Gastroesophageal sphincter (tissue), 4 donors: ENCODE measurements around the gene ZDHHC11. TPM values are rescaled to one million over a fixed set of nuclear protein-coding genes. Genes with fewer than 3 reads are reported as not detected.
"Not testable (repeated sequence)": the region's sequence is repeated elsewhere in the genome, so short reads cannot be mapped to it uniquely, and the experiment has no call there.

ENCODE experiments used
- ATAC-seq: fragments of 150-250 bp; one replicate; pipeline ENCODE4 v1.9.1; 2016; ENCODE audit warnings: mild to moderate bottlenecking, moderate library complexity
- H3K27ac ChIP-seq, 4 donors: fragments of 200-600 bp; sonication (generic) in 3 of 4; 1 replicate in 3 of 4; 2 replicates in 1 of 4; pipeline ENCODE4 v1.5.1; 2016 to 2019
- H3K27me3 ChIP-seq: fragments of 200-600 bp; sonication (generic); one replicate; pipeline ENCODE4 v1.5.1; 2019
- H3K36me3 ChIP-seq, 2 donors: fragments of 200-600 bp; sonication (generic); one replicate each; pipeline ENCODE4 v1.5.1; 2019; ENCODE audit warnings: control low read depth in 1 of 2
- H3K4me1 ChIP-seq, 3 donors: fragments of 200-600 bp; sonication (generic); 1 replicate in 2 of 3; 2 replicates in 1 of 3; pipeline ENCODE4 v1.5.1; 2016 to 2019; ENCODE audit warnings: control low read depth in 2 of 3
- H3K4me3 ChIP-seq, 2 donors: fragments of 200-600 bp; sonication (generic); one replicate each; pipeline ENCODE4 v1.5.1; 2019; ENCODE audit warnings: mild to moderate bottlenecking in 1 of 2, moderate library complexity in 1 of 2
- H3K9me3 ChIP-seq, 3 donors: fragments of 200-600 bp; sonication (generic); one replicate each; pipeline ENCODE4 v1.5.1; 2017 to 2019; ENCODE audit warnings: control low read depth in 2 of 3
- WGBS, 2 donors: methylation state at CpG; one replicate each; pipeline ENCODE4 v1.1.5; 2018; ENCODE audit warnings: low coverage in 1 of 2; 5-methylcytosine and 5-hydroxymethylcytosine counted together
- total RNA-seq, 4 donors: library from RNA; depleted of rRNA; stranded (reverse); fragments of >200 nt; gene quantifications; one replicate each; pipeline ENCODE4 v1.1.0, GENCODE V29; 2016

ZDHHC11 gene
- total RNA-seq, 4 donors from 2014 or later = 2.3 to 19.1 (median 7.4) TPM

DNA sequence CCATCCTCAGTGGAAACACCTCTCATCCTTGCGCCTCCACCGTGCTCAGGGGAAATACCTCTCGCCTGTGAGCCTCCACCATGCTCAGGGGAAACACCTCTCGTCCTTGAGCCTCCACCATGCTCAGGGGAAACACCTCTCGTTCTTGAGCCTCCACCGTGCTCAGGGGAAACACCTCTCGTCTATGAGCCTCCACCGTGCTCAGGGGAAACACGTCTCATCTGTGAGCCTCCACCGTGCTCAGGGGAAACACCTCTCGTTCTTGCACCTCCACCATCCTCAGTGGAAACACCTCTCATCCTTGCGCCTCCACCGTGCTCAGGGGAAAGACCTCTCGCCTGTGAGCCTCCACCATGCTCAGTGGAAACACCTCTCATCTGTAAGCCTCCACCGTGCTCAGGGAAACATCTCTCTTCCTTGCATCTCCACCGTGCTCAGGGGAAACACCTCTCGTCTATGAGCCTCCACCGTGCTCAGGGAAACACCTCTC lies 4.1 kb downstream of the ZDHHC11 start:
- not testable (repeated sequence) for H3K9me3 ChIP-seq, H3K4me3 ChIP-seq, H3K36me3 ChIP-seq, H3K27ac ChIP-seq, ATAC-seq
- WGBS, 2 donors = 81 to 91% methylated on average over 18 of the region's 18 CpGs
- Histone ChIP-seq H3K27me3 (peaks cover 20% of the 10 kb centered on the region), H3K4me1 (peaks cover 0 to 22% (median 10%) of the 10 kb centered on the region in 3 donors)

DNA sequence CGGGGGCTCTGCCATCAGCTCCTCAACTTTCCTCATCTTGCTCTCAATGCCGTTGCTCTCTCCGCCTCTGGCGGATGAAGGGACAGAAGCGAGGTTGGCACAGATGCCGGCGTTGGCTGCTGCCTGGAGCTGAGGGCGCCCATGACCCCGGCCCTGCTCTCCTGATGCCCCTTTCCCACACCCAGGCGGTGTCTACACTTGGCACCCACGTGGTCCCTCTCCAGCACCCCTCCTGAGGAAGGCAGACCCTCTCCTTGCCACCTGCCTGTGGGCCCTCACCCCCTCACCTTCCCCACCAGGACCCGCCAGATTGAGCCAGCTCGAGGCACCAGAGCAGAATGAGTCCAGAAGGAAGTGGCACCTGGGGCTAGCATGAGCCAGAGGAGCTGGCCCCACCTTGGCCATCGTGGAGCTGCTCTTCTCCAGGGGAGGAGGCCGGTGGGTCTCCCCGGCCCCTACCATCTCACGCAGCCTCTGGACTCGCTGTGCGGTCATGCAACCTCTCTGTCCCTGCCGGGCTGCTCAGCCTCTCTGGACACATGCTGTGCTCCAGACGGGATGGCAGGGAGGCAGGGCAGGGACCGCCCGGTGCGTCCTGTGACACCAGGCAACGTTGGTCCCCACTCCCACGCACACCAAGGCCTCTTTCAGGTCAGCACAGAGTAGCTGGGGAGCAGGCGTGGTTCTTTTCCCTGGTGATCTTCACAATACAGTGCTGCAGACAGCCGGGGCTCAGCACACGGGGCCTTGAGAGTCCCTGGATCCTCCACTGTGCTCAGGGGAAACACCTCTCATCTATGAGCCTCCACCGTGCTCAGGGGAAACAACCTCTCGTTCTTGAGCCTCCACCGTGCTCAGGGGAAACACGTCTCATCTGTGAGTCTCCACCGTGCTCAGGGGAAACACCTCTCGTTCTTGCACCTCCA lies 4.8 kb downstream of the ZDHHC11 start:
- WGBS, 2 donors = 71 to 91% methylated on average over 5 to 7 of the region's 35 CpGs

DNA sequence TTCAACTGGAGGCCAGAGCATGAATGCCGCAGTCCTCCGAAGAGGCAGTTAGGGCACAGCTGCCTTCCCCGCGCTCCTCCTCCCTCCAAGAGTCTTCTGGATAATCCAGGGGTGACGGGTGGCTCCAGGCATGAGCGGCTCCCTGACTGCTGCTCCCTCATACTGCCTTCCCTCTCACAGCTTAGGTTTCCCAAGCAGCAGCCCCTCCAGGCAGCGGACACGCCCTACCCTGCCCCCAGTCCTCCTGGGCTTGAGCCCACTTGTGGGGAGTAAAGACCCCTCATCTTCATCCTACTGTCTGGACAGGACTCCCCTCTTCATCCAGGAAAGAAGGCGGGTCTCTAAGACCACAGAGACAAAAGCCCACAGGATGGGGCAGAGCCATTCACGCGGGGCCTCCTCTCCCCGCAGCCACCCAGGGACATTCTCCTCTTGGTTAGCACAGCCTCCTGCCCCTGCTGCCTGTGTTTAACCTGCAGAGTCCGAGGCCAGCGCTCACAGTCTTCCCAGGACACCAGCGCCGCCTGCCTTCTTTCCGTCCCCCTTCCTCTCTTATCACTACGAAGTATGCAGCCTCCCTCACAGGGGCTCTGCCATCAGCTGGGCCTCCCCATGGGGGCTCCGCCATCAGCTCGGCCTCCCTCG lies 5.6 kb downstream of the ZDHHC11 start:
- H3K27ac ChIP-seq, ATAC-seq, H3K9me3 ChIP-seq, H3K4me3 ChIP-seq, H3K27me3 ChIP-seq: not testable (repeated sequence)
- WGBS, 2 donors = 86 to 93% methylated on average over 3 to 6 of the region's 21 CpGs
- Histone ChIP-seq H3K4me1 (peaks cover 0 to 16% (median 10%) of the 10 kb centered on the region in 3 donors), H3K36me3 (peaks cover 0 to 17% of the 10 kb centered on the region in 2 donors)

More for the DNA sequence above, 4.8 kb downstream of the ZDHHC11 start:
- peaks cover 0 to 11% of the 10 kb centered on the region in 2 donors for H3K36me3 ChIP-seq
- not testable (repeated sequence) for H3K9me3 ChIP-seq, H3K27ac ChIP-seq, ATAC-seq, H3K4me3 ChIP-seq
- peaks cover 0 to 22% (median 10%) of the 10 kb centered on the region in 3 donors for H3K4me1 ChIP-seq
- peaks cover 13% of the 10 kb centered on the region for H3K27me3 ChIP-seq

DNA sequence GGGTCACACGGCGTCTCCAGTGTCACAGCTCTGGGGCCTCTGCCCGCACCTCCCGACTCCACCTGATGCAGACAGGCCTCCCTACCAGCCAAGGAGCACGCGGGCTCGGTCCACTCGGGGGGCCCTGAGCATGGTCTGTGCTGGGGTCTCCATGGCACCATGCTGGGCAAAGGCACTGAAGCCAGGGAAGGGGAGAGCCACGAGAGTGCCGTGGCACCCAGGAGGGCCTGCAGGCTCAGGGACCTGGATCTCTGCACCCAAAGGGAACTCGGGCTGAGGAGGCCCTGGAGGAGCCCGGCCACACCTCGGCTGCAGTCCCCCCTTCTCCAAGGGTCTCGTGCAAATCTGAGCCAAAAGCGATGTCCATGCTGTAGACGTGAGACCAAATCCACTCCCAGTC lies 6.4 kb downstream of the ZDHHC11 start:
- H3K9me3 ChIP-seq, ATAC-seq, H3K27ac ChIP-seq, H3K4me1 ChIP-seq, H3K4me3 ChIP-seq, H3K27me3 ChIP-seq: not testable (repeated sequence)
- WGBS, 2 donors = 87 to 100% methylated on average over 3 to 8 of the region's 16 CpGs
- H3K36me3 ChIP-seq = peaks cover 0 to 20% of the 10 kb centered on the region in 2 donors

DNA sequence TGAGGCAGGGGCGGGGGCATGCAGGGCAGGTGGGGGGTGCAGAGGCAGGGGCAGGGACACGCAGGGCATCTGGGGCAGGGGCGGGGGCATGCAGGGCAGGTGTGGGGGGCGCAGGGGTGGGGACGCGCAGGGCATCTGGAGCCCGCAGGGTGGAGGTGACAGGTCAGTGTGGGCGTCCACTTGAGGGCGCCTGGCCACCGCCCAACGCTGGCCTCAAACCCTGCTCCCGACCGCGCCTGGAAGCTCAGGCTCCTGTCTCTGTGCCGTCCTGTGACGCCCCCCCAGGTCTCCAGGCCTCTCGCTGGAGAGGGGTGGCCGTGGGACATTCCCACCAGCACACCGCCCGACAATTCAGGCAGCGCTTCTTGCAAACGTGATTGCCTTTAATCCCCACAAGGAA lies 6.9 kb downstream of the ZDHHC11 start:
- not testable (repeated sequence) for H3K27ac ChIP-seq, H3K27me3 ChIP-seq, H3K9me3 ChIP-seq, H3K4me3 ChIP-seq, ATAC-seq, H3K4me1 ChIP-seq
- peaks cover 0 to 20% of the 10 kb centered on the region in 2 donors for H3K36me3 ChIP-seq
- WGBS, 2 donors = 60 to 70% methylated on average over 1 to 4 of the region's 22 CpGs

DNA sequence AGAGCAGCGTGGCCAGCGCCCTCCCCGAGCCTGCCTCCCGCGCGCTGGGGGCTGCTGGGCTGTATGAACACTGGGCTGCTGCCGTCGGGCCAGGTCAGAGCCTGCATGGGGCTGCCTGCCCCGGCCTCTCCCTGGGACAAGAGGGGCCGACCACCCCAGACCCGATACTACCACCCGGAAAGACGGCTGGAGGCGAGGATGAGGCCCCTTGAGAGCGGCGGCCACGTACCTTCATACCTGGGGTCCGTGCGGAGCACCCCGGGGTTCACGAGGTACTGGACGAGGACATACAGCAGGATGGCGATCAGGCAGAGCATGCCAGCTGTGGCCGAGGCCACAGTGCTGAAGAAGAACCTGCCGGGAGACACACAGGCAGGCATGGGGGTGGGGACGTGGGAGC lies 7.4 kb downstream of the ZDHHC11 start:
- H3K27me3 ChIP-seq, H3K4me3 ChIP-seq, H3K4me1 ChIP-seq, H3K9me3 ChIP-seq, H3K27ac ChIP-seq, ATAC-seq: not testable (repeated sequence)
- H3K36me3 ChIP-seq = peaks cover 0 to 20% of the 10 kb centered on the region in 2 donors
- WGBS, 2 donors = no CpG with 5 or more reads among the region's 26 CpGs

DNA sequence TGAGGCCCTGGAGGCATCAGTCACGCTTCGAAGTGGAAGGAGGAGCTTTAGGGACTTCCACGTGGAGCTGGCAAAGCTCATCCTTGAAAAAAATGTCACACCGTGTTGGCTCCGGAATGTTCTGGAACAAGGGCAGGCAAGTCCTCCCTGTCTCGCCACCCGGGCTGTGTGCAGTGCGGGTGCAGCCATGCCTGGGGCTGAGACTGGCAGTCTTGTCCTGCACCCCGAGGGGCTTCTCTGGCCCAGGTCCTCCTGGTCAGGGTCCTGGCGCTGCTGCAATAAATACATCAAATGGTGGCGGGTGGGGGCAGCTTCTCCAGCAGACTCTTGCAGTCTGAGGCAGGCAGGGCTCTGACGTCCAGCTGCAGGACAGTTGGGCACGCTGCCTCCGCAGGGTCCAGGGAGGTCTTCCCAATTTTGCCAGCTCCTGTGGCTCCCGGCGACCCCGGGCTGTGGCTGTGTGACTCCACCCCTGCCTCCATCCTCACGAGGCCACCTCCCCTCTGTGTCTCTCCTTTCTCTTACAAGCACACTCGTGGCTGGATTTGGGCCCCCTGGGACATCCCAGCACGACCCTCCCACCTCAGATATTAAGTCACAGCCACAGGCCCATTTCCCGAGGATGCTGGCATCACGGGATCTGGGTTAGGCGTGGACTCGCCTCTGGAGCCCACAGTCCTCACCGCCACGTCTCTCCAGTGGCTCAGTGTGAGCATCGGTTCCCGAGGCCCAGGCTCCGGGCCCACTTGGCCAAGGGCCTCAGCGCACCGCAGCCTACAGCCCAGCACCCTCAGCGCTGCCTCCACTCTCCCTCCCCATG lies 8.2 kb downstream of the ZDHHC11 start:
- not testable (repeated sequence) for H3K4me1 ChIP-seq, H3K27me3 ChIP-seq, H3K4me3 ChIP-seq, ATAC-seq, H3K9me3 ChIP-seq, H3K27ac ChIP-seq
- H3K36me3 ChIP-seq = peaks cover 0 to 20% of the 10 kb centered on the region in 2 donors
- WGBS, 2 donors = 68% methylated on average over 9 of the region's 32 CpGs; no CpG with 5 or more reads in 1 of the 2 donors

DNA sequence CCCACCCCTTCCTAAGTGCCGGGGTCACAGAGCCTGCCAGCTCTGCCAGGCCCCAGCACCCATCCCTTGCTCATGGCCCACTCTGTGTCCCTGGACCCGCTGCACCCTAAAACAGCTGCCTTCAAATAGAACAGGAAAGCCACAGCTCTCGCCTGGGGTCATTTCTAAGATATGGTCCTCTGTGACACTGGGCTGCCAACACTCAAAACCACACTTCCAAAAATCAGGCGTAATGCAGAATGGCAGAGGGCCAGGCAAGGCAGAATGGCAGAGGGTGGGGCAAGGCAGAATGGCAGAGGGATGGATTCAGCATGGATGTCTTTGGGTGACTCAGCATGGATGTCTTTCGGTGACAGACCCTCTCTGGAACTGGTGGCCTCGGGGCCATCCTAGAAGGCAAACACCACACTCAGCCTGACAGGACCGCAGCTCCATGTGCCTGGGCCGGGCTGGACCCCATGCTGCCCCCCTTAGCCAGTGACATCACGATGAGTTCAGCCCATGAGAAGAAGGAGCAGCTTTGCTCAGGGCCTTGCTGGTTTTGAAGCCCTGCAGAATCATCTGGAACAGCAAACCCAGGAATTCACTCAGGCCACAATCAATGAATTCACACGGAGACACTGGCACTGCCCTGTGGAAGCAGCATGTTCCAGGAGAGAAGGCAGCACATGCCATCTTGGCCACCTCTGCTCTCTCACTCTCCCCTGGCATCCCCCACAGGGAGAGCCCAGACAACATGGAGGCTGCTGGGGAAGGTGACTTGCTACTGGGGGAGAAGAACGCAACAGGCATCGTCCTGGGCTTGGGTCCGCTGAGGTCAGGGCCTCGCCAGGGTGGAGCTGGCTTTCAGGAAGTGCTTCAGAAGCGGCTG lies 9.0 kb downstream of the ZDHHC11 start:
- 80 to 97% methylated on average over 1 to 6 of the region's 15 CpGs for WGBS, 2 donors
- H3K9me3 ChIP-seq, H3K4me3 ChIP-seq, H3K27me3 ChIP-seq, H3K27ac ChIP-seq, H3K4me1 ChIP-seq: not testable (repeated sequence)
- ATAC-seq = peak; percentile 4
- peaks cover 0 to 17% of the 10 kb centered on the region in 2 donors for H3K36me3 ChIP-seq

DNA sequence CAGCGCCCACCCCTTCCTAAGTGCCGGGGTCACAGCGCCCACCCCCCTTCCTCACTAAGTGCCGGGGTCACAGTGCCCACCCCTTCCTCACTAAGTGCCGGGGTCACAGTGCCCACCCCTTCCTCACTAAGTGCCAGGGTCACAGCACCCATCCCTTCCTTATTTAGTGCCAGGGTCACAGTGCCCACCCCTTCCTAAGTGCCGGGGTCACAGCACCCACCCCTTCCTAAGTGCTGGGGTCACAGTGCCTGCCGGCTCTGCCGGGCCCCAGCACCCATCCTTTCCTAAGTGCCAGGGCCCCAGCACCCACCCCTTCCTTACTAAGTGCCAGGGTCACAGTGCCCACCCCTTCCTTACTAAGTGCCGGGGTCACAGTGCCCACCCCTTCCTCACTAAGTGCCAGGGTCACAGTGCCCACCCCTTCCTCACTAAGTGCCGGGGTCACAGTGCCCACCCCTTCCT lies 9.8 kb downstream of the ZDHHC11 start:
- ATAC-seq, H3K4me1 ChIP-seq, H3K9me3 ChIP-seq, H3K27me3 ChIP-seq, H3K27ac ChIP-seq, H3K4me3 ChIP-seq: not testable (repeated sequence)
- peaks cover 0 to 14% of the 10 kb centered on the region in 2 donors for H3K36me3 ChIP-seq
- WGBS, 2 donors = 82 to 97% methylated on average over 3 to 4 of the region's 10 CpGs

DNA sequence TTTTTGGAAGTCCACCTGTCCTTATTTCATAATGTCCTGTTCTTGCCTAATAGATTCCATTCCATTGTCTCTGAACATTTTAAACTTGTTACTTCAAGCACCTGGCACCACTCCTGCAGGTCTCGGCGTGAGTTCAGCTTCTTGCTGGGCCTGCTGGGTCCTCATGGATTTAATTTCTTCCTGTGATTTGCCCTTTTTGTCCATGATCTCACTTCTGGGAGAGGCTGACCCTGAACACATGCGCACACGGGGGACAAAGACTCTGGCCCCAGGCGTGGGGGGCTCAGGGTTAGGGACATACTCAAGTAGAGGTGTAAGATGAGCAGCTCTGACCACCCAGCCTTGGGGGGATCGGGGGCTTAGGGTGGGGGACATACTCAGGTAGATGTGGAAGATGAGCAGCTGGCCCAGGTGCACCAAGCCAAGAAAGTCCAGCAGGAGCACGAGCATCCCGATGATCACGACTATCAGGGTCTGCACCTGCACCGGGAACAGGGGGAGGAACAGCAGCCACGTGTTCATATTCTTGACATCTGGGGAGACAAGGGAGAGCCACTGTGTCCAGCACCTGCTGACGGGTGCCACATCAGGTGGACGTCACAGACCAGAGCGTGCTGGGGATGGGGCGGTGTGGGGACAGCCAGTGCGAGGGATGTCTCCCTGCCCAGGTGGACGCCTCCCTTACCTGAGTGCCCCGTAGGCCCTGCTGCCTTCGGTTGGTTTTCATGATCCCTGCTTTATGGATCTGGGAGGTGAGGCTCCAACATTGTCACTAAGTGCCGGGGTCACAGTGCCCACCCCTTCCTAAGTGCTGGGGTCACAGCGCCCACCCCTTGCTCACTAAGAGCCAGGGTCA lies 10.4 kb downstream of the ZDHHC11 start:
- H3K27me3 ChIP-seq, H3K4me1 ChIP-seq, H3K9me3 ChIP-seq, H3K4me3 ChIP-seq, ATAC-seq, H3K27ac ChIP-seq: not testable (repeated sequence)
- WGBS, 2 donors = 84 to 90% methylated on average over 6 to 16 of the region's 21 CpGs
- peaks cover 0 to 14% of the 10 kb centered on the region in 2 donors for H3K36me3 ChIP-seq

DNA sequence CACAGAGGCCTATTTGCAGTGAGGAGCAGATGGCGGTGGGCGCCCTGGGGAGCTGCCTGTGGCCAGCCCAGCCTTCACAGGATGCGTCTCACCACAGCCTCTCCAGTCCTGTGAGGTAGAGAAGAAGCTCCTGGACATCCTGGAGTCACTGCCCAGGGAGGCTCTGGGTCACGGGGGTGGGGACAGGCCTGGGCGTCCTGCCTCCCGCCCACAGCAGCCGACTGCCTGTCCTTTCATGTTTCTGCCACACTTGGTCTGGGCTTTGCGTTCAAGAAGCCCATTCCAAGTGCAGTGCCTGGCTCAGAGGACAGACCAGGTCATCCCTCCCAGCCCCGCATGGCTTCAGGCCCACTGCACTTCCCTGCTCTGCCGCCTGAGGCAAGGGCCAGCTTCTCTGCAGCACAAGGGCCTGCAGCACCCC lies 12.3 kb downstream of the ZDHHC11 start:
- peaks cover 0 to 14% of the 10 kb centered on the region in 2 donors for H3K36me3 ChIP-seq
- H3K27ac ChIP-seq, H3K4me1 ChIP-seq, H3K27me3 ChIP-seq, H3K9me3 ChIP-seq, H3K4me3 ChIP-seq: not testable (repeated sequence)
- peak; percentile 20 for ATAC-seq
- WGBS, 2 donors = no CpG with 5 or more reads among the region's 10 CpGs
